ENCODE data around the gene HGFAC.
"Not testable (repeated sequence)": the region's sequence is repeated elsewhere in the genome, so short reads cannot be mapped to it uniquely, and the experiment has no call there.

The HGFAC gene

DNA sequence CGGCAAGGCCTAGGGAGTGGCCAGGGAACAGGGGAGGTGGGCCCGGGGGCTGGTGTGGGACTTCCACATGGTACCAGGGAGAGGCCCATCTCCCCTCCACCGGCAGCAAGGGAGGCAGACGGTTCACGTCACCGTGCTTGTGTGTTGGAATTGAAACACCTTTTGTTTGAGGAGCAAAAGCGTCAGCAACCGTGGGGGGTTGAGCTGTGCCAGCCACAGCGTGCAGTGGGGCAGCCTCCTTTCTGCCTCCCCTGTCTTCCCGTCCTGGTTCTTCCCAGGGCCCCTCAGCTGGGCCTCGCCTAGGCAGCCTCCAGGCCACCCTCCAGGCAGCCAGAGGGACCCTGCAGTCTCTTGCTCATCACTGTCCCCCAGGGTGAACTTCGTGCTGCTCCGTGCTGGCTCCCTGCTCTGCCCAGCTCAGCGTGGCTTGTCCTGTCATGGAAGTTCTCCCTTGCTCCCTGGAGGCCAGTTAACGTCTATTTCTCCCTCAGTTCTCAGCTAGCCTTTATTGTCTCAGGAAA lies 32.1 kb upstream of the HGFAC start:
- Histone ChIP-seq H3K27me3 (ENCODE audit: insufficient read depth, poor library complexity, severe bottlenecking) (no peaks in the 10 kb centered on the region), H3K27ac (replicated peaks) (no peak overlapping the region), H3K4me3 (replicated peaks; ENCODE audit: insufficient read depth, low read length) (no peak overlapping the region)
- TF ChIP-seq, protein P1, sequence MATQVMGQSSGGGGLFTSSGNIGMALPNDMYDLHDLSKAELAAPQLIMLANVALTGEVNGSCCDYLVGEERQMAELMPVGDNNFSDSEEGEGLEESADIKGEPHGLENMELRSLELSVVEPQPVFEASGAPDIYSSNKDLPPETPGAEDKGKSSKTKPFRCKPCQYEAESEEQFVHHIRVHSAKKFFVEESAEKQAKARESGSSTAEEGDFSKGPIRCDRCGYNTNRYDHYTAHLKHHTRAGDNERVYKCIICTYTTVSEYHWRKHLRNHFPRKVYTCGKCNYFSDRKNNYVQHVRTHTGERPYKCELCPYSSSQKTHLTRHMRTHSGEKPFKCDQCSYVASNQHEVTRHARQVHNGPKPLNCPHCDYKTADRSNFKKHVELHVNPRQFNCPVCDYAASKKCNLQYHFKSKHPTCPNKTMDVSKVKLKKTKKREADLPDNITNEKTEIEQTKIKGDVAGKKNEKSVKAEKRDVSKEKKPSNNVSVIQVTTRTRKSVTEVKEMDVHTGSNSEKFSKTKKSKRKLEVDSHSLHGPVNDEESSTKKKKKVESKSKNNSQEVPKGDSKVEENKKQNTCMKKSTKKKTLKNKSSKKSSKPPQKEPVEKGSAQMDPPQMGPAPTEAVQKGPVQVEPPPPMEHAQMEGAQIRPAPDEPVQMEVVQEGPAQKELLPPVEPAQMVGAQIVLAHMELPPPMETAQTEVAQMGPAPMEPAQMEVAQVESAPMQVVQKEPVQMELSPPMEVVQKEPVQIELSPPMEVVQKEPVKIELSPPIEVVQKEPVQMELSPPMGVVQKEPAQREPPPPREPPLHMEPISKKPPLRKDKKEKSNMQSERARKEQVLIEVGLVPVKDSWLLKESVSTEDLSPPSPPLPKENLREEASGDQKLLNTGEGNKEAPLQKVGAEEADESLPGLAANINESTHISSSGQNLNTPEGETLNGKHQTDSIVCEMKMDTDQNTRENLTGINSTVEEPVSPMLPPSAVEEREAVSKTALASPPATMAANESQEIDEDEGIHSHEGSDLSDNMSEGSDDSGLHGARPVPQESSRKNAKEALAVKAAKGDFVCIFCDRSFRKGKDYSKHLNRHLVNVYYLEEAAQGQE (IDR thresholded peaks at IDR 0.05; ENCODE audit: insufficient replicate concordance, low read depth): no peak
- TF ChIP-seq GABPA (IDR thresholded peaks at IDR 0.05; ENCODE audit: low read depth) (no peak), SPI1 (IDR thresholded peaks at IDR 0.05; ENCODE audit: borderline replicate concordance, low read depth) (no peak), POLR2AphosphoS5 (IDR thresholded peaks at IDR 0.05; ENCODE audit: low read depth) (no peak)
- TF ChIP-seq, protein P2, sequence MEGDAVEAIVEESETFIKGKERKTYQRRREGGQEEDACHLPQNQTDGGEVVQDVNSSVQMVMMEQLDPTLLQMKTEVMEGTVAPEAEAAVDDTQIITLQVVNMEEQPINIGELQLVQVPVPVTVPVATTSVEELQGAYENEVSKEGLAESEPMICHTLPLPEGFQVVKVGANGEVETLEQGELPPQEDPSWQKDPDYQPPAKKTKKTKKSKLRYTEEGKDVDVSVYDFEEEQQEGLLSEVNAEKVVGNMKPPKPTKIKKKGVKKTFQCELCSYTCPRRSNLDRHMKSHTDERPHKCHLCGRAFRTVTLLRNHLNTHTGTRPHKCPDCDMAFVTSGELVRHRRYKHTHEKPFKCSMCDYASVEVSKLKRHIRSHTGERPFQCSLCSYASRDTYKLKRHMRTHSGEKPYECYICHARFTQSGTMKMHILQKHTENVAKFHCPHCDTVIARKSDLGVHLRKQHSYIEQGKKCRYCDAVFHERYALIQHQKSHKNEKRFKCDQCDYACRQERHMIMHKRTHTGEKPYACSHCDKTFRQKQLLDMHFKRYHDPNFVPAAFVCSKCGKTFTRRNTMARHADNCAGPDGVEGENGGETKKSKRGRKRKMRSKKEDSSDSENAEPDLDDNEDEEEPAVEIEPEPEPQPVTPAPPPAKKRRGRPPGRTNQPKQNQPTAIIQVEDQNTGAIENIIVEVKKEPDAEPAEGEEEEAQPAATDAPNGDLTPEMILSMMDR (IDR thresholded peaks at IDR 0.05; ENCODE audit: insufficient read depth, low read length): no peak
- no peak for DNase-seq (ENCODE audit: low read depth in 1 of 2, low spot score in 1 of 2)

DNA sequence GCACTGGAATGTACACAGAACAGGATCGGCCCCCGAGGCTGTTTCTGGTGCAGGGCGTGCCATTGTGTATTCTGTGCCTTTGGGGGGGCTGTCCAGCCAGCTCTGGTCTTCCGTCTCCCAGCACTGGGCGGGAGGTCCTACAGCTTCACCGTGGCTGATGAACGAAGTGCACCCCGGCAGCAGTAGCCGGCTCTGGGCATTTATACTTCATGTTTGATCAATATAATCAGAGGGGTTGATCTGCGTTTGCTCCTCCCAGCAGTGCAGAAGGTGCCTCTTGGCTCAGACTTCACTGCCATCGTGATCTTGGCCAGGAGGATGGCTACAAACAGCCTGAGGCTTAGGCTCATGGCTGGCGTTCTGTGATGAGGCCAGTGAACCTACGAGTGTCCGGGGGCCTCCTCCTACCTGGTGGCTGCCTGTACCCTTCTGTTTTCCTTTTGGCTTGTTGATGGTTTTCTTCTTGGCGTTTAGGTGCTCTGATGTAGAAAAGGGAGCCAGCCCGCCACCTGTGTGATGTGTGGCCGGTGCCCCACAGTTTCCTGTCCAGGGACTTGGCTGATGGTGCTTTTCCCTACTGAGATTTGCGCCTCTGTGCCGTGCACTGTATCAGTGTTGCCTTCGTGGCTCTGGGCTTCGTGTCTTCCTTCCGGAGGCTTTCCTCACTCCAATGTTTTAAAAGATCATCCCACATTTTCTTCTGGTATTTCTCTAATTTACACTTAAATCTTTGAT lies 31.2 kb upstream of the HGFAC start:
- Histone ChIP-seq H3K27ac (replicated peaks) (no peak overlapping the region), H3K4me3 (replicated peaks; ENCODE audit: insufficient read depth, low read length) (no peak overlapping the region), H3K27me3 (ENCODE audit: insufficient read depth, poor library complexity, severe bottlenecking) (no peaks in the 10 kb centered on the region)
- no peak for DNase-seq (ENCODE audit: low read depth in 1 of 2, low spot score in 1 of 2)
- TF ChIP-seq POLR2AphosphoS5 (IDR thresholded peaks at IDR 0.05; ENCODE audit: low read depth): no peak
- TF ChIP-seq, protein P2 (IDR thresholded peaks at IDR 0.05; ENCODE audit: insufficient read depth, low read length): no peak
- no peak for TF ChIP-seq SPI1 (IDR thresholded peaks at IDR 0.05; ENCODE audit: borderline replicate concordance, low read depth)
- no peak for TF ChIP-seq GABPA (IDR thresholded peaks at IDR 0.05; ENCODE audit: low read depth)
- TF ChIP-seq, protein P1 (IDR thresholded peaks at IDR 0.05; ENCODE audit: insufficient replicate concordance, low read depth): no peak

DNA sequence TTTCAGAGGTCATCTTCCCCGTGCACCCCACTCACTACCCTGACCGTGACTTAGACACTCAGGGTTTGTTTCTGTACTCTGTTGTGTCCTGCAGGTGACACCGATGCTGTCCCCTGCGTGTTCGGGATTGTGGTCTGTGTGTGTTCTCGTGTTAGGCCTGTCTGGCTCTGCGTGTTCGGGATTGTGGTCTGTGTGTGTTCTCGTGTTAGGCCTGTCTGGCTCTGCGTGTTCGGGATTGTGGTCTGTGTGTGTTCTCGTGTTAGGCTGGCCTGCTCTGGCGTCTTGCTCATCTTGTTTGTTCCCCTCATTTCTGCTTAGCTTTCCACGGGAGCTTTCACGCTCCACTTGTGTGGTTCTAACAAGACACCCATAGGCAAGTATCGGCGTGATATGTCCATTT lies 30.6 kb upstream of the HGFAC start:
- not testable (repeated sequence) for H3K27me3 ChIP-seq (ENCODE audit: insufficient read depth, poor library complexity, severe bottlenecking); DNase-seq (ENCODE audit: low read depth in 1 of 2, low spot score in 1 of 2); H3K27ac ChIP-seq (replicated peaks); H3K4me3 ChIP-seq (replicated peaks; ENCODE audit: insufficient read depth, low read length)

DNA sequence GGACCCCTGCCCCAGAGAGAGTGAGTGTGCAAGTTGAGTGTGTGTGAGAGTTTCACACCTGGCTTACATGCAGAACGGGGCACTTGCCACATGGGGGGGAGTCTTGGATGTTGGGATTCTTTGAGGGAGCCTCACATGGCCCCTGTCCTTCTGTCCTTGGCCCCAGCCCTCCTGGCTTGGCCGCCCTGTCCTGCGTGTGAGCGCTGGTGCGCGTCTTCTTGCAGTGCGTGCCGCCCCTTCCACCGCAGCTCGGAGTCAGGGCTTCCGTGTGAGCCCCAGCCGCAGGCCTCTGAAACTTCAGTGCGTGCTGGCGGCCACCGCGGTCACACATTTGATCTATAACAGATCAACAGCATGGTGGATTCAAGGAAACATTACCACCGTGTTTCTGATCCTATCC lies 30.1 kb upstream of the HGFAC start:
- H3K27me3 ChIP-seq (ENCODE audit: insufficient read depth, poor library complexity, severe bottlenecking): no peaks in the 10 kb centered on the region
- no peak overlapping the region for H3K4me3 ChIP-seq (replicated peaks; ENCODE audit: insufficient read depth, low read length)
- no peak for DNase-seq (ENCODE audit: low read depth in 1 of 2, low spot score in 1 of 2)
- TF ChIP-seq SPI1 (IDR thresholded peaks at IDR 0.05; ENCODE audit: borderline replicate concordance, low read depth) (no peak), POLR2AphosphoS5 (IDR thresholded peaks at IDR 0.05; ENCODE audit: low read depth) (no peak)
- no peak overlapping the region for H3K27ac ChIP-seq (replicated peaks)
